ENCODE data around the gene LRRC15.

The LRRC15 gene

GRCh38 chr3:194384156-194384555 lies 14.6 kb upstream of the LRRC15 start:
- no peak for DNase-seq

- no peak for DNase-seq
These were observed 13.9 kb upstream of the LRRC15 start for GRCh38 chr3:194383276-194383940.

- no peak for DNase-seq
These were observed 13.3 kb upstream of the LRRC15 start for GRCh38 chr3:194382892-194383223.

GRCh38 chr3:194382196-194382891 lies 12.8 kb upstream of the LRRC15 start:
- DNase-seq: no peak

- DNase-seq: no peak
These were observed 11.9 kb upstream of the LRRC15 start for GRCh38 chr3:194381460-194381875.

GRCh38 chr3:194380326-194380725 lies 10.8 kb upstream of the LRRC15 start:
- no peak for DNase-seq

GRCh38 chr3:194379651-194380050 lies 10.1 kb upstream of the LRRC15 start:
- peak; percentile 74 for DNase-seq

GRCh38 chr3:194379231-194379630 lies 9.7 kb upstream of the LRRC15 start:
- DNase-seq: no peak

- no peak for DNase-seq
These were observed 8.2 kb upstream of the LRRC15 start for GRCh38 chr3:194377708-194378107.

GRCh38 chr3:194376241-194376560 lies 6.7 kb upstream of the LRRC15 start:
- no peak for DNase-seq

GRCh38 chr3:194375473-194376240 lies 6.1 kb upstream of the LRRC15 start:
- DNase-seq: peak; percentile 65

- no peak for DNase-seq
These were observed 5.4 kb upstream of the LRRC15 start for GRCh38 chr3:194374935-194375334.

- no peak for DNase-seq
These were observed 4.4 kb upstream of the LRRC15 start for GRCh38 chr3:194373899-194374298.

- DNase-seq: no peak
These were observed 3.5 kb upstream of the LRRC15 start for GRCh38 chr3:194373028-194373427.

GRCh38 chr3:194370753-194371152 lies 1.2 kb upstream of the LRRC15 start:
- no peak for DNase-seq

- DNase-seq: no peak
These were observed 625 bp downstream of the LRRC15 start for GRCh38 chr3:194368918-194369317.

GRCh38 chr3:194367992-194368841 lies 1.3 kb downstream of the LRRC15 start:
- no peak for DNase-seq

- DNase-seq: no peak
These were observed 3.5 kb downstream of the LRRC15 start for GRCh38 chr3:194365978-194366490.

GRCh38 chr3:194365526-194365925 lies 4.0 kb downstream of the LRRC15 start:
- DNase-seq: no peak

- DNase-seq: peak; percentile 100
These were observed 4.7 kb downstream of the LRRC15 start for GRCh38 chr3:194364652-194365434.

- DNase-seq: no peak
These were observed 5.3 kb downstream of the LRRC15 start for GRCh38 chr3:194364314-194364651.

GRCh38 chr3:194360568-194360967 lies 9.0 kb downstream of the LRRC15 start:
- no peak for DNase-seq

Data from COR-L47 (cell line).